H9 (cell line): ENCODE measurements around the gene KCTD19. TPM values are rescaled to one million over a fixed set of nuclear protein-coding genes. Genes with fewer than 3 reads are reported as not detected.

ENCODE experiments used
- DNase-seq: peaks from one replicate; pipeline ENCODE4 v3.0.0-alpha.2; 2017
- H2AFZ ChIP-seq: one replicate; pipeline ENCODE4 v1.6.1; 2013; ENCODE audit warnings: mild to moderate bottlenecking, low read length, control low read depth, moderate library complexity
- H2AK5ac ChIP-seq: 2 replicates; pipeline ENCODE4 v1.6.1; 2013; ENCODE audit warnings: low read length, control low read depth, mixed read lengths; ENCODE audit not compliant: insufficient read length
- H2BK120ac ChIP-seq: one replicate; pipeline ENCODE4 v1.6.1; 2013; ENCODE audit warnings: low read depth, mild to moderate bottlenecking, low read length, control low read depth, inconsistent platforms; ENCODE audit not compliant: poor library complexity, severe bottlenecking
- H2BK12ac ChIP-seq: 2 replicates; pipeline ENCODE4 v1.6.1; 2013; ENCODE audit warnings: low read length, control low read depth, mixed read lengths, low read depth; ENCODE audit not compliant: insufficient read length
- H2BK15ac ChIP-seq: 2 replicates; pipeline ENCODE4 v1.6.1; 2013; ENCODE audit warnings: low read depth, low read length, control low read depth
- H2BK20ac ChIP-seq: one replicate; pipeline ENCODE4 v1.6.1; 2013; ENCODE audit warnings: low read depth, mild to moderate bottlenecking, low read length, control low read depth, inconsistent platforms; ENCODE audit not compliant: poor library complexity, severe bottlenecking
- H2BK5ac ChIP-seq: 2 replicates; pipeline ENCODE4 v1.6.1; 2013; ENCODE audit warnings: low read length, control low read depth, mixed read lengths; ENCODE audit not compliant: insufficient read length
- H3K14ac ChIP-seq: 2 replicates; pipeline ENCODE4 v1.6.1; 2013; ENCODE audit warnings: low read length, control low read depth; ENCODE audit not compliant: insufficient read depth
- H3K18ac ChIP-seq: 2 replicates; pipeline ENCODE4 v1.6.1; 2013; ENCODE audit warnings: low read depth, mild to moderate bottlenecking, mixed read lengths, low read length, control low read depth; ENCODE audit not compliant: insufficient read length
- H3K23ac ChIP-seq: 2 replicates; pipeline ENCODE4 v1.6.1; 2013; ENCODE audit warnings: low read length, control low read depth, mixed read lengths, low read depth; ENCODE audit not compliant: insufficient read length
- H3K23me2 ChIP-seq: 2 replicates; pipeline ENCODE4 v1.6.1; 2013; ENCODE audit warnings: low read depth, mild to moderate bottlenecking, mixed read lengths, low read length, control low read depth; ENCODE audit not compliant: insufficient read length, poor library complexity, severe bottlenecking
- H3K27ac ChIP-seq: 2 replicates; pipeline ENCODE4 v1.5.1; 2013; ENCODE audit warnings: low read length, control low read depth, mixed read lengths, low read depth; ENCODE audit not compliant: insufficient read length
- H3K27me3 ChIP-seq: 2 replicates; pipeline ENCODE4 v1.6.1; 2013; ENCODE audit warnings: low read length, control low read depth, inconsistent platforms; ENCODE audit not compliant: insufficient read depth
- H3K4ac ChIP-seq: 2 replicates; pipeline ENCODE4 v1.6.1; 2013; ENCODE audit warnings: low read depth, mild to moderate bottlenecking, control low read depth, inconsistent platforms, low read length, moderate library complexity
- H3K4me1 ChIP-seq: 2 replicates; pipeline ENCODE4 v1.6.1; 2013; ENCODE audit warnings: low read length, control low read depth, inconsistent platforms; ENCODE audit not compliant: insufficient read depth
- H3K4me2 ChIP-seq: 2 replicates; pipeline ENCODE4 v1.6.1; 2013; ENCODE audit warnings: low read length, control low read depth, mixed read lengths; ENCODE audit not compliant: insufficient read length, insufficient read depth
- H3K56ac ChIP-seq: 2 replicates; pipeline ENCODE4 v1.6.1; 2013; ENCODE audit warnings: low read depth, mild to moderate bottlenecking, mixed read lengths, low read length, control low read depth; ENCODE audit not compliant: insufficient read length
- H3K79me1 ChIP-seq: 2 replicates; pipeline ENCODE4 v1.6.1; 2013; ENCODE audit warnings: low read depth, mild to moderate bottlenecking, moderate library complexity, low read length, control low read depth, inconsistent platforms; ENCODE audit not compliant: insufficient read depth, poor library complexity, severe bottlenecking
- H3K79me2 ChIP-seq: 2 replicates; pipeline ENCODE4 v1.6.1; 2013; ENCODE audit warnings: low read length, control low read depth, inconsistent platforms; ENCODE audit not compliant: insufficient read depth
- H3K9ac ChIP-seq: 2 replicates; pipeline ENCODE4 v1.6.1; 2013; ENCODE audit warnings: low read length, control low read depth, mixed read lengths; ENCODE audit not compliant: insufficient read length; ENCODE audit errors: extremely low read depth
- H3K9me3 ChIP-seq: one replicate; pipeline ENCODE4 v1.6.1; 2013; ENCODE audit warnings: low read depth, low read length, inconsistent platforms; ENCODE audit not compliant: control insufficient read depth
- H3T11ph ChIP-seq: one replicate; pipeline ENCODE4 v1.6.1; 2013; ENCODE audit warnings: mild to moderate bottlenecking, low read length, control low read depth, inconsistent platforms
- H4K20me1 ChIP-seq: one replicate; pipeline ENCODE4 v1.6.1; 2013; ENCODE audit not compliant: control insufficient read depth, insufficient read length, insufficient read depth
- H4K5ac ChIP-seq: 2 replicates; pipeline ENCODE4 v1.6.1; 2013; ENCODE audit warnings: low read depth, mild to moderate bottlenecking, mixed read lengths, low read length, control low read depth; ENCODE audit not compliant: insufficient read length
- H4K8ac ChIP-seq: replicated peaks from 2 replicates; pipeline ENCODE4 v1.6.1; 2013; ENCODE audit warnings: low read length, control low read depth, mixed read lengths, low read depth; ENCODE audit not compliant: insufficient read length
- H4K91ac ChIP-seq: 2 replicates; pipeline ENCODE4 v1.6.1; 2013; ENCODE audit warnings: low read depth, mild to moderate bottlenecking, moderate library complexity, mixed read lengths, low read length, control low read depth; ENCODE audit not compliant: insufficient read length
- H3K27ac Mint-ChIP-seq, 3 experiments: 2 replicates in 2 of 3; 3 replicates in 1 of 3; pipeline ENCODE4 v1.8.0; 2020 to 2021; ENCODE audit warnings: mixed read lengths in 3 of 3, mild to moderate bottlenecking in 1 of 3, moderate library complexity in 1 of 3
- H3K27me3 Mint-ChIP-seq: 2 replicates; pipeline ENCODE4 v1.8.0; 2021; ENCODE audit warnings: low read depth, mild to moderate bottlenecking, moderate library complexity, mixed read lengths
- H3K36me3 Mint-ChIP-seq, 3 experiments: 2 replicates in 2 of 3; 3 replicates in 1 of 3; pipeline ENCODE4 v1.8.0; 2020 to 2021; ENCODE audit warnings: low read depth in 3 of 3, mixed read lengths in 3 of 3; ENCODE audit not compliant: insufficient read depth in 1 of 3
- H3K4me1 Mint-ChIP-seq, 2 experiments: 2 replicates each; pipeline ENCODE4 v1.8.0; 2020; ENCODE audit warnings: mixed read lengths in 2 of 2
- H3K4me3 Mint-ChIP-seq, 2 experiments: 2 replicates in 1 of 2; 3 replicates in 1 of 2; pipeline ENCODE4 v1.8.0; 2020 to 2021; ENCODE audit warnings: mild to moderate bottlenecking in 2 of 2, mixed read lengths in 2 of 2, moderate library complexity in 1 of 2
- H3K9me3 Mint-ChIP-seq, 2 experiments: 2 replicates in 1 of 2; 3 replicates in 1 of 2; pipeline ENCODE4 v1.8.0; 2020; ENCODE audit warnings: mild to moderate bottlenecking in 2 of 2, mixed read lengths in 2 of 2, moderate library complexity in 1 of 2
- CTCF ChIP-seq: fragments of 200-600 bp; sonication (generic); conservative IDR thresholded peaks from 3 replicates; pipeline ENCODE4 v1.8.0; 2021; ENCODE audit warnings: antibody characterized with exemption, mild to moderate bottlenecking
- WGBS: extraction: QIAGEN DNeasy Blood & Tissue Kit; methylation state at CpG from one replicate; pipeline ENCODE4 v1.1.7; 2013; ENCODE audit warnings: missing lambda C conversion rate, low lambda C conversion rate, mixed read lengths; ENCODE audit not compliant: insufficient read length; ENCODE audit errors: extremely low coverage; 5-methylcytosine and 5-hydroxymethylcytosine counted together
- total RNA-seq: library from RNA; stranded (reverse); gene quantifications from 2 replicates; pipeline ENCODE4 v1.2.1, GENCODE V29; 2021

The KCTD19 gene
- total RNA-seq, 1 experiment from 2014 or later, result 0.13 TPM

GRCh38 chr16:67346341-67346740, 19.8 kb upstream of the KCTD19 start:
- H3K79me2 ChIP-seq, result no peaks in the 10 kb centered on the region

More at GRCh38 chr16:67346341-67346740, 19.8 kb upstream of the KCTD19 start:
- no peak overlapping the region for H2BK20ac ChIP-seq
- no peaks in the 10 kb centered on the region for H3K79me1 ChIP-seq
- no peak overlapping the region for H3K14ac ChIP-seq
- no peaks in the 10 kb centered on the region for H3K27me3 ChIP-seq
- no peak overlapping the region for H4K8ac ChIP-seq
- H3K56ac ChIP-seq, result no peak overlapping the region
- H2BK5ac ChIP-seq, result no peak overlapping the region
- H3K23ac ChIP-seq, result no peak overlapping the region
- Mint-ChIP-seq H3K27me3 (no peaks in the 10 kb centered on the region; the same call in none of the 2 replicates), H3K4me1 (no peaks in the 10 kb centered on the region), H3K27ac (no peak overlapping the region), H3K4me3 (no peak overlapping the region), H3K36me3 (no peaks in the 10 kb centered on the region), H3K9me3 (no peaks in the 10 kb centered on the region)
- no peak overlapping the region for H2AK5ac ChIP-seq
- TF ChIP-seq CTCF, result no peak
- no peak overlapping the region for H2BK15ac ChIP-seq
- H3K27ac ChIP-seq, result no peak overlapping the region
- no peak overlapping the region for H3T11ph ChIP-seq
- H3K9ac ChIP-seq, result no peak overlapping the region
- H4K91ac ChIP-seq, result no peak overlapping the region
- no CpG with 5 or more reads among the region's 3 CpGs for WGBS
- no peak for DNase-seq
- H2BK12ac ChIP-seq, result no peak overlapping the region
- no peaks in the 10 kb centered on the region for H4K20me1 ChIP-seq
- H2BK120ac ChIP-seq, result no peak overlapping the region
- no peak overlapping the region for H3K4me2 ChIP-seq
- no peak overlapping the region for H2AFZ ChIP-seq
- no peak overlapping the region for H4K5ac ChIP-seq
- no peaks in the 10 kb centered on the region for H3K4me1 ChIP-seq
- no peak overlapping the region for H3K18ac ChIP-seq
- H3K9me3 ChIP-seq, result no peaks in the 10 kb centered on the region
- no peaks in the 10 kb centered on the region for H3K23me2 ChIP-seq
- no peak overlapping the region for H3K4ac ChIP-seq
